NOMO-1 treated with dmso at 0.1 percent for 144 hours (cell line): Measurements from ENCODE around the gene NYAP2.
A peak's percentile ranks its signal among the peaks of the same experiment; 100 is the strongest.

ENCODE experiments used
- DNase-seq: peaks from one replicate; lab custom pipeline; 2025; ENCODE audit not compliant: unreplicated experiment; lab: John Stamatoyannopoulos, UW

NYAP2 gene

DNA sequence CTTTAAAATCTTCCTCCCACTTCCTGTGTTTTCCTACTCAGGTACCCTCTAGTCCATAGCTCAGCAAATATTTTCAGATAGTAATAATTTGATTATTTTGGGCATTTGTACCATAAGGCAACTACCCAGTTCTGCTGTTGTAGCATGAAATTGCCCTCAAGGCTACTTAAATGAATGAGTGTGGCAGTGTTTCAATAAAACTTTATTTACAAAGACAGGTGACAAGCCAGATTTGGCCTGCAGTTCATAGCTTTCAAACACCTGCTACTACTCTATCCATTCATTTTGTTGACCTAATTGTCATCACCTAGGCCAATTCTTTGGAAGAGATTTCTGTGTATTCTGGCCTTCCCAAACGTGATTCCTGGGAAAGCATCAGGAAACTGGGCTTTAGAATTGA lies 28.9 kb downstream of the NYAP2 start:
- DNase-seq: no peak

DNA sequence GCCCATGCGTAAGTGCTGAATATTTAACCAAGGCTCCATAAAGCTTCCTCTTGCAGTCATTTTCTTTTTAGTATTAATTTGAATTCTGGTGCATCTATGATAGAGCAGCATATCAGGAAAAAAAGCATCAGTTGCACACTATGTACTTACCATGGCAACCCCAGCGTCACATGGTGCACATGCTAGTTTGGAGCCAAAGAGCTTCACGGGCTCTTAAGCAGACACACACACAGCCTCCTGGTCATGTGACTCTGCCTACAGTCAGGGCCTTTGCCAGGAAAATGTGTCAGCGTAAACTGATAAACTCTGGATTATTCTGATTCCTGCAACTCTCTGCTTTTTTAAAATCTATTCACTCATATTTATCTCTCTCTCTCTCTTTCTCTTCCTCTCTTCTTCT lies 30.2 kb downstream of the NYAP2 start:
- DNase-seq: no peak

DNA sequence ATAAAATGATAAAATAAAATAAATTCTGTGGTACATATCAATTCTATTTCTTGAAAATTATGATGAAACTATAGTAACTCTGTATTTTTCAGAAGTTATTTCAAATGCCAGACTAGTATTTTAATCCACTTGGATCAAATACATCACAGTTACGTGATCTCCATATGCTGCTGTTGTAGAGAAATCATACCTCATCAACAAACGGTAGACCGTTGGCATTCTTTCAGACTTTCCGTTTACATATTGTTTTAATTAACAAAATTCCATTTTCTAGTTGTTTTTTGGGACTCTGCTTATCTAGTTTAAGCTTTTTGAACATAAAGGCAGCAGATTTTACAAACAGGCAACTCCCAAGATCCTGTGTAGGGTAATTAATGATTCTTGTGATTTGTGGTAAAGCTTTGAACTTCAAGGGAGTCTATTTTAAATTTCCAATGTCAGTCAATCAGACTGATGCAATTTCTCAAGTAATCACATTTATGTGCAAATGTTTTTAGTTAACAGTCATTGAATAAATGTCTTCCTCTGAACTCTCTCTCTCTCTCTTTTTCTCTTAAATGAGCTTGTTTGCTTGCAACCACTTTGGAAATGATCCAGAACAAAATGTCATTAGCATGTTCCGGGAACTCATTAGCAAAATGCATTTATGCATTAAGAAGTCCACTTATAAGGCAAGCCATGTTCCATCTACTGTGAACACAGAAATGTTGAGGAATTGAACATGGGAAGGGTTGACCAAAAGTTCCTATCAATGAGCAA lies 31.8 kb downstream of the NYAP2 start:
- DNase-seq: no peak

DNA sequence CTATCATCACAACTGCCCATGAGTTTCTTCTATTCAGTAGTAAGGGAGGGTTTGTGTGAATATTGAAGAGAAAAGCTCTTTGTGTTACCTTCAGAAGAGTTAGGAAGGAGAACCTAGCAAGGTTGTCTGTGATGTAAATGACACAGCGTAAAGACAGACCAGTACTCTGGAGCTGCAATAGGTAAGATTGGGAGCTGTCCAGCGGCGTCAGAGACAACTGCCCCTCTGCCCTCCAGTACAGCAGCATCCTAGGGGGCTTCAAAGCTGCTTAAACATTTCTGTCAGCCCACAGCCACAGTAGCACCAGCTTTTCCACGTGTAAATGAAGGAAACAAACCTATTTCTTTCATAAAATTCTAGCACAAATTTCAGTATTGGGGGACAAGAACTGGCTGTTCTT lies 34.5 kb downstream of the NYAP2 start:
- DNase-seq: no peak

DNA sequence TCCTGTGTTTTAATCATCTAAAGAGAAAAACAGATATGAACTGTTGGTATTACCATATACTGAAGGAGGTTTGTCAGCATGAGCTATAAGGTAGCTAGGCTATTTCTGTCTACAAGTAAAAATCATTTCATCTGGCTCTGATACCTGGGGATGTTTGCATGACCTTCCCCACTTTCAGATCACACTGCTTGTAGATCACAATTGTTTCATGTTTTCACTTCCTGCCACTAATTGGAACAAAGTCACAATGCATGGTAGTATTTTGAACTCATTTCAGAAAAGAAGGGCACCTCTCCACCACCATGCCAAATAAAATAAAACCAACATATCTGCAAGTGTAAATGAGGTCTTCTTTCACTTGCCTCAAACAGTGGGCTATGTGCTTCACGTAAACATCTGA lies 37.8 kb downstream of the NYAP2 start:
- DNase-seq: no peak

DNA sequence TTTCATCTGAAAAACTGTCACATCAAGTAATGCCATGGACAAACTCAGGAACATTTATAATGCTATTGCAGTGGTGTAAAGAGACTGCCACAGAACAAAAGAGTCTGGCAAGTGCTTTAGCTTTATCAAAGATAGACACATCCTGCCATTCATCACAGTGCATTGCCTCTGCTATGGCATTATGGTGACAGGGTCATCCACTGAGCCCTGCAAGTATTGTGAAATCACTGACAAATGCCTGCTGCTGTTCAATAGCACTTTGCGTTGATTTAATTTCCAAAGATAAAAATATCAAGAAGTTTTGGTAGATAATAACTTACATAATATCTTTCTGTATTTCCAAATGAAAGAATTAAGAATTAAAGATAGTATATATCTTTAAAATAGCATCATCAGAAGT lies 38.7 kb downstream of the NYAP2 start:
- no peak for DNase-seq

DNA sequence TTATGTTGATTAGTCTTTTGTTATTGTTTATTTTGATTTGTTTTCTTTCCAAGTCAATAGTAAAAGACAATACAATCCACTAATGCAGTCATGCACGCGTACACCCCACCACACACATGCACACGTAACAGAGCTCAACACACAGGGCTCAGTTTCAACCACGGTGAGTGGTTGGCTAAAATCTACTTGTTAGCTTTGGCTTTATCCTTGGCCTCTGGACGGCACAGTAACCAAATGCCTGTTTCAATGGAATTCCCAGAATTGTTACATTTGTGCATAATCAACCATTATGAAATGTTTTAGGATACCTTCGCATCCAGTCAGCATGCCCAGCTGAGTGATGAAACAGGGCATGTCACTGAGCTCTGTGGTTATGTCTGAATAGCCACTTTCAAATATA lies 53.2 kb downstream of the NYAP2 start:
- DNase-seq: no peak

DNA sequence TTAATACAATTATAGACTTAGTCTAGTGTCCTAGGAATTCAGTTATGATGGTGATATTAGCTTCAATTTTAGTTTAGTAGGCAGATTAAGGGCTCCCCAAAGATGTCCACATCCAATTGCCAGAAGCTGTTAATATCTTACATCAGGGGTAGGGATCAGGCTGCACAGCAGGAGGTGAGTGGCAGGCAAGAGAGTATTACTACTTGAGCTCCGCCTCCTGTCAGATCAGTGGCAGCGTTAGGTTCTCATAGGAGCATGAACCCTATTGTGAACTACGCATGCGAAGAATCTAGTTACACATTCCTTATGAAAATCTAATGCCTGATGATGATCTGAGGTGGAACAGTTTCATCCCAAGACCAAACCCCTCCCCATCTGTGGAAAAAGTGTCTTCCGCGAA lies 54.9 kb downstream of the NYAP2 start:
- DNase-seq: no peak

DNA sequence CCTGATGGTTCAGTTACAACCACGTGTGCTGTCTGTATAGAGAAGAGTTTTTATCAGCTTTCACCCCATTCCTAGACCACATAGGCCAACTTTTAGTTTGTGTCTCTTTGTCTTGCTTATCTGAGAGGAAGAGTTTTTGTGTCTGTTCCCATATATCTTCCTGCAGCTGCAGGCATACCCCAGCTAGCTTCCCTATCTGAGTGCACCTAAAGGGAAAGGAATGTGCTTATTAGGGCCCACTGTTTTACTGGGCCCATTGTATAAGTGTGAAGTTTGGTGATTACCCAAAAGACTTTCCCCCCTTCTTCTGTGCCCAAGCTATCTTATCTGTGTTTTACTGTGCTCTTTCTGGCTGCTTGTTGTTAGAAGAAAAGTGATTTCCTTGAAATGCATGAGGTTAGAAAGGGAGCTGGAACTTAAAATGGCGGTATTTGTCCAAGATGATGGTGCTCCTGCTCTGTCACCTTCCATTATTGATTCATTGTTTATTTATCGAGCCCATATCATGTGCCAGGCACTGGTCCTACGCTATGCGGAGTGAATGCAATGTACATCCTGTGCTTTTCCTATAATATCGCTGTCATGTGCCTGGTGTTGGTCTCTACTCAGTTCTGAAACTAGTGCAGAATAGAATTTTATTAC lies 57.2 kb downstream of the NYAP2 start:
- no peak for DNase-seq

DNA sequence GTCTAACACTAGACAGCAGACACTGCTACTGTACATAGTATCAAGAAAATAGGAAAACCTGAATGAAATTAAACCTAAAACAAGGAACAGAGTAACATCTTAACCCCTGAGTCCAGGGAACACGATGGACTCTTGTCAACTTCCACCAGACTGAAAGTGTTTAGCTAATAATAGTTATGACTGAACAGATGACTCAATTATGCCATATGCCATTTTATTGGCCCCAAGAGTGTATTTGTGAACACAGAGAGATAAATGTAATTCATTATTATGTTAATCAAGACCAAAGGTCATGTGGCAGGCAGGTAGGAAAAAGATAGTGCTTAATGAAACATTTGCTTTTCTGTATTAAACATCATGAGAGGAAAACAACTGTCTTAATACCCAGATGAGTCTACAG lies 58.0 kb downstream of the NYAP2 start:
- DNase-seq: no peak

DNA sequence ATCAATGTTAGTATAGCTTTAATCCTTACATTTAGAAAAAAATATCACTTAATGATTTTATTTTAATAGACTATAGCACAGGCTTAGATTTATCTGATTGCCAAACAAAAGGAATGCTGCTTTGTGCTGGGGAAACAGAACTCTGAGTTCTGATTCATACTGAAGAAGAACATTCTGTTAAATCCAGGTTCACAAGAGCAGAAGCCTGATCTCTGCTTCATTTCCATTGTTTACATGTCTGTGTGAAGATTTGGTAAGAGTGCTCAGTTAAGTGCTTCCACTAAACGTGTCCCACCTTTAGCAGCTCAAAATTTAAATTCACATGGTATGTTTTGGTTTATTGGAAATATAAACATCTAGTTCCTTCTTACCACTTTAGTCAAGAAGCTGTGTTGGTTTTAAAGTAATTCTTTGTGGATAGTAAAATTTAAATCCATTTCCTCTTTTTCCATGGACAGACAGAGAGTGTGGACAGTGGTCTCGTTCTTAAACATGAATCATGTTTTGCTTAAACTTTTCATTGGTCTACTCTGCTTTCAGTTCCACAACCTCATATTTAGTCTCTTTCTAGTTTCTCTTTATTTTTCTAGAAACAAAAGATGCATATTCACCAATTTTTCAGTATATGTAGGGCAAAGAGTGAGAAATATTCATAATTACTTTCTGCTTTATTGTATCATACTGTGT lies 59.1 kb downstream of the NYAP2 start:
- DNase-seq: peak; percentile 13

DNA sequence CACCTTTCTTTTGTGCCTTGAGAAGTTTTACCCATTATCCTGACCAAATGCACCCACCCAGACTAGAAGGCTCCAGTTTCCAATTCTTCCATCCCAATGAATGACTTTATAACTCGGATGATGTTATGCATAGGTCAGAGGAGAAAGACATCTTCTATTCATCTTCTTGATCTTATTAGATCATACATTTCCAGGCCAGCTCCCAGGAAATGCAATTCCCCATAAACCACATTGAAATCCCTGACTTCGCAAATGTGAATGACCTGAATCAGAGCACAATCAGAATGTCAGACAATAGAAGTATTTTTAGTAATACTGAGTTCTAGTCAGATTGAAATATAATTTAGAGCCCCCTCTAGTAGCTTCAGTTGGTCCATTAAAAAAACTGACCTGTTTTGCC lies 62.9 kb downstream of the NYAP2 start:
- DNase-seq: no peak

DNA sequence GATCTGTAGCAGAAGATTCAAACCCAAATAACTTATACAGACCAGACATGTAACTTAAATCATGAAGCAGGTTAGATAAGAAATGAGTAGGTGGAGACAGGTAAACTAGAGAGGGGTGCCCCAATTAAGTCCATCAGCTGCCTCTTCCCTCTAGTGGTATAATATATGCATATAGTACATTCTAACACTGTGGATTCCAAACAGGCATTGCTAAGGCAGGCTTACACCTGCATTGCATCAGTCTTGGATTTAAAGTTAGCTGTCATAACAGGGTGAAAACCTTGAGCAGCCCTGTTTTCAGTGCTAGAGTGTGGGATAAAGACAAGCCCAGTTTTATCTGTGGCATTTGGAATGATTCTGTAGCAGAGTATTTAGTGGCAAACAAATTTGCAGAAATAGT lies 63.4 kb downstream of the NYAP2 start:
- DNase-seq: no peak

DNA sequence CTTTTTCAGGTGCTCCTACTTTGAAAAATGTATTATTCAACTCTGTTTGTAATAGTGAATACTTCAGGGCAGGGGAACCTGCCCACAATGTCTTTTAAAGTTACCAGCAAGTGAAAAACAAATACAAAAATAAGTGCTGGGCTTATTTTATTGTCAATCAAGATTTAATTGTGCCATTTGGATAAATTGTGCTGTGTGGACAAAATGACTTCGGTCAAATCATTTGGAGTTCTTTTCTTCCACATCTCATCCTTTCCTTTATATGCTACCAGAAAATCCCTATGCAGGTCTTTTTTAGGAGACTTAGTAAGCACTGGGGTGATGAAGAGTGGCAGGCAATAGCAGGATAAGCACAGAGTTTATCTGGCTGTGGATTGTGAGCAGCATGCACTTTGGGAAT lies 63.9 kb downstream of the NYAP2 start:
- no peak for DNase-seq

DNA sequence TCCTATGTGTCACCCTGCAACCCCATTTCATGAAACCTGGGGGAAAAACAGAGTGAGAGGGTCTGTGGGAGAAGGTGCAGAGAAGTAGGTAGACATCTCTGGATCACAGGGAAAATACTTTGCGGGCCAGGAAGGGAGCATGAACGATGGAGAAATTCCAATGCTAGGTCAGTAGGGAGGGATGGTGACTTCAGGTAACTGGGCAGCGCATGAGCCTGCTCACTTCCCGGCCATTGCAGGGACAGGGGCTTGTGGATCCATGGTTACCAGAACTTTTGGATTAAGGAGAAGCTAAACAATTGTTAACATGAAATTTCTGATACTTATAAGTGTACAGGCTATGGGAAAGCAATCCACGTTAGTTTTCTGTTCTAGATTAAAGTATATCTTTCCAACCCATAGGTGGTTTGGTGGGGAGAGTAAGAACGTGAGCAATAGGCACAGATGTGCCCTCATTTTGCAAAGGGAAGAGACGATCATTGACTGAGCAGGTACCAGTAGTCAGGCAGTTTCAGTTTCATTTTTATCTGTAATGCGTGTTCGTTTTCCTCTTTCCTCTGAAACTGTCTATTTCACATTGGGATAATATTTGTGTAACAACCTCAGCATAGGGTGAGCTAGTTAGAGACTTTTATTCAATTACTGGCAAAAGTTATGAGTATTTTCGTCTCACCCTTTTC lies 65.0 kb downstream of the NYAP2 start:
- no peak for DNase-seq

DNA sequence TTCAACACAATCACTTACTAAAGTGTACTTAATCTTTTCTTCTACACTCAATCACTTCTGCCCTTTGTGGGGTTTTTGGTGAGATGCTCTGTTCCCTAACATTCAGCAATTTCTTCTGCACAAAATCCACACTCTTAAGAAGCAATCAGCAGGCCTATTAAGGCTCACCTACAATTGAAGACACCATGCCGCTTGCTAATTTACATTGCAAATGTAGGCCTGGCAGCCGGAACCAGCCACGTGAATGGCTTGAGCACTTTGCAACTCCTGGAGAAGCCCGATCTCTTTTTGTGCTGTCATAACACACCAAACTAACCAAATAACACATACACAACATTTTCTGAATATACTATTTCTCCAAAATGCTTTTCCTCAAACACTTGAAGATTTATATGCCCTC lies 66.3 kb downstream of the NYAP2 start:
- no peak for DNase-seq

DNA sequence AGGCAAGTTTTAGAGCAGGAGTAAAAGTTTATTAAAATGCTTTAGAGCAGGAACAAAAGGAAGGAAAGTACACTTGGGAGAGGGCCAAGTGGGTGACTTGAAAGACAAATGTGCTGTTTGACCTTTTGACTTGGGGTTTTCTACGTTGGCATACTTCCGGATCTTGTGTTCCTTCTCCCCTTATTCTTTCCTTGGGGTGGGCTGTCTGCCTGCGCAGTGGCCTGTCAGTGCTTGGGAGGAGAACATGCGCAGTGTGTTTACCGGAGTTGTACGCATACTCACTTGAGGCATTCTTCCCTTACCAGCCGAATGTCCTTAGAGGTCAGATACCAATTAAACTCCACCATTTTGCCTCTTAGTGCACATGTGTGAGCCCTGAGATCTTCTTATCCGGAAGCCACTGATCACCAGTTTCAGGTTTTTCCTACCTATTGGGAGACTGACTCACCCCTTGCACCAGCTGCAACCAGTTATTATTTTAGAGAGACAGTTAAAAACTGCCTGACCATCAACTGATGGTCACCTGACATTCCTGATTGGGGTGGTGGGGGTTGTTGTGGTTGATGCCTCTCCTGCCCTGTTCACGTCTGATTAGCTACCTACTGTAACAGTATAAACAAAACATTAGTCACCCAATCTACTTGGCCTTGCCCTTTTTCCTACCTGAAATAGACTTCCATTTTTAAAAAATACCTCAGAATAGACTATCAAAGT lies 67.5 kb downstream of the NYAP2 start:
- DNase-seq: no peak

DNA sequence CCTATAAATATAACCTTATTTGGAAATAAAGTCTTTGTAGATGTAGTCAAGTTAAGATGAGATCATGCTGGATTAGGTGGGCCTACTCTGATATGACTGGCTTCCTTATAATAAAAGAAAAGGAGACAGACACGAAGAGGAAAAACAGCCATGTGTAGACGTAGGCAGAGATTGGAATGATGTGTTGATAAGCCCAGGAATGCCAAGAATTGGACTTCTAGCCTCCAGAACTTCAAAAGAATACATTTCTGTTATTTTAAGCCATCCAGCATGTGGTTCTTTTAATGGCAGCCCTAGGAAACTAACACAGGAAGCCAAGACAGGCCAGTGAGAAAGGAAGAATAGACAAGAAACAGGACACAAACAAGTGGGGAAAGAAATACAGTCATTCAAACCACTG lies 68.6 kb downstream of the NYAP2 start:
- DNase-seq: no peak

DNA sequence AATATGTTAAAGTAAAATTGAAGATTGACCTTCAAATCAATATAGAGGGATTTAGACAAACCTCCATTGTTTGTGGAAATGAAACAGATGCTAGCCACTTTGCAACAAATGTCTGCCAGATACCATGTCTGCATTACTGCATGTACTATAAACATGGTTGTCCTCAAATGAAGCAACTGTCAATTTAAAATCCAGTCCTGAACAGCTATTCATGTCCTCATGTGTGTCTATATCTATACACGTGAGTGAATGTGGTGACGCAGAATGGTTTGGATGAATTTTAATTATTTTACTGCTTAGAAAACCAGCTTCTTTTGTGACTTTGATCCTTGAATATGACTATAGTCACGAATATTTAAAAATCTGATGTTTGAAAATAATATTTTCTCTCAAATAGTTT lies 71.5 kb downstream of the NYAP2 start:
- no peak for DNase-seq

DNA sequence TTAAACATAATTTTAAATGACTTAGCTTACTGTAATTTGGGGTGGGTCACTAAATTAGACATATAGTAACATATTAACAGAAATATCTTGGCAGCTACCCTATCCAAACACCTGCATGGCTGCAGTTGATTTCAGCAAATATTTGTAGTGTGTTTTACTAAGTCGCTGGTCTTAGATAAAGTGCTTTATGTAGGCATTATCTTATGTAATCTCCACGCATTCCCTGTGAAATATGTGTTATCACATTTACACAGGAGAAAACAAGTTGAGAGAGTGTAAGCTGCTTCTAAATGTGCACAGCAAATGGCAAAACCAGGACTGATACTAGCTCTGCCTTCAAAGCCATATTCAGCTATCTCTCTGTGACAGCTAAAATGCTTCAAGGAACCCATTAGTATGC lies 72.0 kb downstream of the NYAP2 start:
- no peak for DNase-seq

DNA sequence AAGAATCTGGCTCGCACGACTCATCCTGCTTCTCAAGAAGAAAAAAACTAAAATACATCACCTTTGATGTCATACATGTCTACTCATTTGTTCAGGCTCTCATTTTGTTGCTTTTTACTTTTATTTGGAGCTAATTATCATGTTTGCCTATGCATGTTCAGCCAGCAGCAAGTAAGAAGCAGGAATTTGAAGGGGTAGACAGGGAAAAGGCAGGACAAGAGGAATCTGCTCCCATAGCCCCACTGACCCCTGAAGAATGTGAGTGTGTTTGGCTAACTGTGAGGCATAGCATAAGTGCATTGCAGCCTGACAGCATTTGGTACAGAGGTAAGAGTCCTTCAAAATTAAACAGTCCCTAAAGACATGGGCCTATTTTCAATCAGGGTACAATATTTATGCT lies 72.7 kb downstream of the NYAP2 start:
- no peak for DNase-seq
